ENCODE measurements around the gene DEFB129.

DEFB129 gene

DNA sequence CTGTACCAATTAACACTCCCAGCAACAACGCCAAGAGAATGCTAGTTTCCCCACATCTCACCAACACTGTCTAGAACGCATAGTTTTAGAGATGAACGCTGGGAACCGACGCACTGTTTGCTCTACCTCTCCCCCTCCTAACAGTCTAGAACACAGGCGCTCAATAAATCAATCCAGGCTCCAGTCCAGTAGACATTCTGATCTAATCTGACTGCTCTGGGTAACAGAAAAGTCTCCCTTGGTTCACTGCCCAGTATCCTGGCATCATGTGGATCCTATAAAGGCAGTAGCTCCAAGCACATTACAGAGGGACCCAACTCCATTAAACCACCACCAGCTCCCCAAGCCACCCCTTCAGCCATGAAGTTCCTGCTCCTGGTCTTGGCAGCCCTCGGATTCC lies 30.4 kb downstream of the DEFB129 start, which contains the start of gene DEFB132:
TSS of gene DEFB132 (plus strand) at position 306 of the 400 bp plus-strand sequence. CDS start at position 361, 55 bp downstream.
- DNase-seq: no peak

DNA sequence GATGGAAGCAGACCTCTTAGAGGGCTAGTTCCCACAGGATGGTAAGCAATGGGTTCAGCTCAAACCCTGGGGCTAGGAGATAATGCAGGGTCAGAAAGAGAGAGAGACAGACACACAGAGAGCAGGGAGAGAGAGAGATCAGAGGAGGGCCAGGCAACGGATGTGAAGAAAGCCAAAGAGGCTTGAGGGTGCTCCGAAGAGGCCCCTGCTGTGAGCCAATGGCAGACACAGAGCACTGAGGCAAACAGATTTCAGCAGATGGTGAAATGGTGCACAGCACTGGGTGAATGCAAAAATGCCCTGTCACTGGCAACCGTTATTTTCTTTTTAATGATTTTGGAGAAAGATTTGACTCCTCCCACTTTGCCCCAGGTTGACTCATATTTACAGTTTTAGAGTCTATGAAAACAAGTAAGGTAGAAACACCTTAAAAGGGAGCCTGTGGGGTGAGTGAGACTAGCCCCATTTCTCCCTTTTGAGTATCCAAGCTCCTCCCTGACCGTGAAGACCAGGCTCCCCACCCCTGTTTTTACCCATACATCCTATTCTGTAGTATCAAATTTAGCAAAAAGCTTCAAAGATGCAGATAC lies 31.3 kb downstream of the DEFB129 start:
- no peak for DNase-seq

DNA sequence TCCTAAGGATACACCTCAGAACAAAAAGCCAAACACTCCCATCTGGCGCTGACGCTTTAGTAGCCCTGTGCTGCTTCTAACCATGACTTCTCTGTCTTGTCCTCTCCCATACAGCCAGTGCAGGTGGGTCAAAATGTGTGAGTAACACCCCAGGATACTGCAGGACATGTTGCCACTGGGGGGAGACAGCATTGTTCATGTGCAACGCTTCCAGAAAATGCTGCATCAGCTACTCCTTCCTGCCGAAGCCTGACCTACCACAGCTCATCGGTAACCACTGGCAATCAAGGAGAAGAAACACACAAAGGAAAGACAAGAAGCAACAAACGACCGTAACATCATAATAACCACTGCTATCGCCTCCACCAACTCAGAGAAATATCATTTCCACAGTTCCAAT lies 31.9 kb downstream of the DEFB129 start:
- no peak for DNase-seq

DNA sequence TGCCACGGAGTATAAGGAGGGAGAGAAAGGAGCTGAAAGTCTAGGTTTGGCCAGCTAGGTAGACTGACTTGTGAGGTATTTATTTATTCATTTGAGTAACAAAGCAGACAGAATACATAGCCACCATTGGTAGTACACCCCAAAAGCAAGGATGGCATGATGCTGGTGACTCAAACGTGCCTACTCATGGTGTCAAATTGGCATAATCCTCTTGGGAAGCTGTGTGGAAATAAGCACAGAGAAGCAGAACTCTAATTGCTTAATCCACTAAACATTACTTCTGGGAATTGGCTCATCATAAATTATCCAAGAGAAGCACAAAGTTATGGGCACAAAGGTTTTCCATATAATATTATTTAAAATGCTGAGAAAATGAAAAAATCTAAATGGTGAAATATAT lies 32.9 kb downstream of the DEFB129 start:
- no peak for DNase-seq

DNA sequence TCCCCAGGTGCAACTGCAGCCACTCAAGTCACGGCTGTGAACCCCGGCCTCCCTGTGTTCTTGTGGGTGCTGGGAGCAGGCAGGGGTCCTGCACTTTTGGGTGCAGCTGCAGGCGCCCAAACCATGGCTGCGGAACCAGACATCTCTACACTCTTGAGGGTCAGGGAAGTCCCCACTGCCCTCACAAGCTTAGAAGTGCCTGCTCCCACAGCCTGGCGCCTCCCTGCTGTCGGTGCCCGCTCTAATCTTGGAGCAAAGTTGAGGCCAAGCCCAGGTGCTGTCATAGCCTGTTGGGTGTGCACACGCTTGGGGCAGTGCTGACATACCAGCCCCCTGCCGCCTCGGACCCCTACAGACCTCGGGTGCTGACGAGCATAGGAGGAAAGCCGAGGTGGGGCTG lies 36.6 kb downstream of the DEFB129 start:
- no peak for DNase-seq

DNA sequence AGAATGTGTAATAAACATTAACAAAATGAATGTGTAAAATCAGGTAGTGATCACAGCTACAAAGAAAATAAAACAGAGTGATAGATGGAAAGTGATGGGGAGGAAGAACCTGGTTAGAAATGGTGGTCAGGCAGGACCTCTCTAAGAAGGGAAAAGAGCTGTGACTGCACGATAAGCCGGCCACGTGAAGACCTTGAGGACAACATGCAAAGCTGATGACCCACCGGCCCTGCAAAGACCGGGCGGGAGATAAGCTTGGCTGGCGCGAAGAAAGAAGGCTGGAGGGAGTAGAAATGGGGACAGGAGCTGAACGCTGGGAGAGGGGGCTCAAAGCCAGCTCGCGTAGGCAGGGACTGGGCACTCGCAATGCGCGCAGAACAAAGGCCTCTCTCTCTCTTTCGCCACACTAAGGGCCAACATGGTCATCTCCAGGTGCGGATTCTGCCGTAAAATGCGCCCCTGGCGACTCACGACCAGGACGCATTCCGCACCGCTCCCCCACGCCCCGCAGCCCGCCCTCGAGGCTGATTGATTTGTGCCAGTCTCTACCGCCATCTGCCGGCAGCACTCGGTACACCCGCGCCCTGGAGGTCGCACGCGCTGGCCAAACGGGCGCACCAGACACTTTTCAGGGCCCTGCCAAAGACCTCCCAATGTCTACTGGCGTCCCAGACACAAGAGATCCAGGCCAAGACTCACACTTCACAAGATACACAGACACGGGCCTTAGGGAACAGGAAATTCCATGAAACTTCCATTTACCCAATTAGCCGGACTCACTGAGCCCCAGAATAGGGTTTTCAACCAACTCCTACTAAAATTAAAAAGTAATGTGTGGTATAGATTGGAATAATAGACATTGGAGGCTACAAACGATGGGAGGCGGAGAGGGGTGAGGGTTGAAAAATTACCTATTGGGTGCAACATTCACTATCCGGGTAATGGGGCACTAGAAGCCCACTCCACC lies 39.8 kb downstream of the DEFB129 start:
- DNase-seq: peak; percentile 90

DNA sequence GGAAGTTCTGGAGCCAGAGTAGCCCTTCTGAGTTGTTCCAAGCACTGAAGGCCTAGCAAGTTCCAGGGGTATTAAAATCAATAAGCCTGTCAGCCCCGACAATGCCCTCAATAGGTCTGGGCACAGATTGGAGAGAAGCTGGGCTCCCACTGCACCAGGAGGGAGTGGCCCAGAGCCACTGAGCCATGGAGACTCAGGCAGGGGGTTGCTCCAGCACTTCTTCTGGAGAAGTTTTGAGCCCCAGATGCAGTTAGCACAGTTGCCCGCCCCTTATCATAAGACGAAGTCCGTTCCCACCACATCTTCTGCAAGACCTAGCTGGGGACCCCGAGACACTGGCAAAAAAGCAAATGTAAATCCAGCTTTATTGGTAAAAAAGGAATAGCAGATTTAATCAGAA lies 43.5 kb downstream of the DEFB129 start:
- no peak for DNase-seq

DNA sequence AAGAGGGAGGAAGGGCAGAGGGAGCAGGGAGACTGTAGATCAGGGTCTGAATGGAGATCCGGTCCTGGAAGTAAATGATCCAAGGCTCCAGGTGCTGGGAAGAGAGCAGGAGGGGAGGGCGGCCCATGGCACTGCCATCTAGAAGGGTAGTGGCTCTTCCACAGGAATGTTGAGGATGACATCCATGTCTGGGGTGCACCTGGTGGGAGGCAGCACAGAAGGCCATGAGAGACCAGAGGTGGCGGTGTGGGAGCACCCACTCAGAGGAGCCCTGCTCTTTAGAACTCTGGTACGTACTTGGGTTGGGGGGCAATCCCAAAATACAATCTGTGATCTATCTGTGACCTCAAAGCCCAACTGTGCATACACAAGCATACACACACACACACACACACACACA lies 44.0 kb downstream of the DEFB129 start:
- DNase-seq: no peak

DNA sequence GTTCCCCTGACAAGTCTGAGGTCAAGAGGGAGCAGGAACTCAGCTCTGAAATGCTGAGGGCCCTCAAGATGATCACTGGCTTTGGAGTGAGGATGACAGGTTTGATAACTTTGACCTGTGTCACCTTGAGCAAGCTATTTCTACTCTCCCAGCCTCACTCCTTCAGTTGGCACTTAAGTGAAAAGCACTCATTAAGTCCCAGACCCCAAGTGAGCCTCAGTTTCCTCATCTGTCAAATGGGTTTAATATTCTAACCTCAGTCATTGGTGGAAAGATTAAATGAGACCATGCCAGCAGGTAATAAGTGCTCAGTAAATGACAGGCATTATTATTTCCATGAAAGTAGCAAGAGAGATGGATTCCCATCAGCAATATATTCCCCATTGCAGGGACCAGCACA lies 44.5 kb downstream of the DEFB129 start:
- no peak for DNase-seq

DNA sequence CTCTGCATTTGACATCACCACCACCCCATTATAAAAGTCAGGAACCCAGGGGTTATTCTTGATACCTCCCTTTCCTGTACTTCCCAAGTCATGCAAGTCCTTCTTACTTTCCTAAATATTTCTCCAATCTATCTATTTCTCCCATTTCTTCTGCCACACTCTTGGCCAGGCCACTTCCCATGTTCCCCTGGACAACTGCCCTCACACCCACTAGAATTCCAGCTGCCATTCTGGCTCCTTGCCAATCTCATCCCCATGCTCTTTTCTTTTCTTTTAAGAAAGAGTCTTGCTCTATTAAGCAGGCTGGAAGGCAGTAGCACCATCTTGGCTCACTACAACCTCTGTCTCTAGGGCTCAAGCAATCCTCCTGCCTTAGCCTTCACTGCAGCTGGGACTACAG lies 45.7 kb downstream of the DEFB129 start:
- no peak for DNase-seq

DNA sequence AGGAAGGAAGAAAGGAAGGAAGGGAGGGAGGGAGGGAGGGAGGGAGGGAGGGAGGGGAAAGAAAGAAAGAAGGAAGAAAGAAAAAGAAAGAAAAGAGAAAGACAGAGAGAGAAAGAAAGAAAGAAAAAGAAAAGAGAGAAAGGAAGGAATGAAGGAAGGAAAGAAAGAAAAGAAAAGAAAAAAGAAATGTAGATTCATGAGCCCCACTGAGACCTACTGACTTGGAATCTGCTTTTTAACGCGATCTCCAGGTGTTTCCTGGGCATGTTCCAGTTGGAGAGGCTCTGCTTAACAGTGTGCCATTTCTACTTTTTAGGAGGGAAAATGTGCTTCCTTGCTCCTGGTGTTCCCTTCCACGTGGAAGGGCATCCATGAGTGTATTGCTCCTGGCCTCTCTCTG lies 46.8 kb downstream of the DEFB129 start:
- DNase-seq: no peak

DNA sequence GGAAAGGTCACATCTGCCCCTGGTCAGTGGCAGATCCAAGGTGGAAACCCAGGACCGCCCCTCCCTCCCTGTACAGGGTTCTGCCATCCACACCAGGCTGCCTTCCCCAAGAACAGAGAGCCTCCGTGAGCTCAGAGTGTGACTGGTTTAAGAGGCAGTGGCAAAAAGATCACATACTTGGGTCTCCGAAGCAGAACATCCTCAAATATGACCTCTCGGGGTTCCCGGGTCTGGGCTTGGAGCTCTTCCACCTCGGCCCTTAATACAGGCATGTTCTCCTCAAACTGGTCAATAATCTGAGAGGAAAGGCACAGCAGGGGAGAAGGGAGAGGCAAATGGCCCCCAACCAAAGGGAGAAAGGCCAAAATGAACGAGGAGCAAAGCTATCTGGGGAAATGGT lies 48.7 kb downstream of the DEFB129 start:
- DNase-seq: no peak

DNA sequence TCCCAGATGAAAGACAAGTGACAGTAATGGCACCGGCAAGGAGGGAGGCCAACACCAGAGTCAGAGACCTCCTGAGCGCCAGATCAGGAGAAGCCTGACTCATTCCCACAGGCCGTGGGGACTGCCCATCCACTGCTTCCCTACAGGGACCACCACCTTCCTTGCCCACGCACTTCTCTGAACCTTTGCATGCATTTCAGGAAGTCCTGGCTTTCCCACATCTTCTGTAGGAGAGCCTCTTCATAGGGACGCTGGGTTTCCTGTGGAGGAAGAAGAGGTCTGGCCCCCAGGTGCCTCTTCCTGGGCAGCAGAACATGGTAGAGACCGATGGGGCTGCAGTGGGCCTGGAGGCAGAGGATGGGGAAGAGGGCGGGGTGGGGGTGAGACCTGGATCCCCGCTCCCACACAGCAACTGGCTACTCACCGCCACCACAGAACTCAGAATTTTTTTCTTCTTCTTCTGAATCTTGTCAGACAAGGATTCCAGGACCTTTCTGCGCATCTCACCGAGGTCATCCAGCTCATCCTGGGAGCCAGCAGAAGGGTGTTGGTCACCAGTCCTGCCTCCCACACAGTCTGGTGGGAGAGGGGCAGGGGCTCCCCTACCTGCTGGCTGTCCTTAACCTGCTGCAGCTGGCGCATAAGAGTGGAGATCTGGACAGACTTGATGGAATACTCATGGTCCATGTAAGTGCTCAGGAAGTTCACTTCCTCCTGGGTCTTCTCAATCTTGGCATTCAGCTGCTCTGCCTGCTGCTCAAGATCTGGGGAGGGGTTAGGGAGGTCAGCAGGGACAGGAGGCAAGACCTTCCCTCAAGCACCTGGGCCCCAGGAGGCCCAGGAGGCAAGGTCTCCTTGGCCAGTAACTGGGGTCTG lies 49.8 kb downstream of the DEFB129 start:
- no peak for DNase-seq

DNA sequence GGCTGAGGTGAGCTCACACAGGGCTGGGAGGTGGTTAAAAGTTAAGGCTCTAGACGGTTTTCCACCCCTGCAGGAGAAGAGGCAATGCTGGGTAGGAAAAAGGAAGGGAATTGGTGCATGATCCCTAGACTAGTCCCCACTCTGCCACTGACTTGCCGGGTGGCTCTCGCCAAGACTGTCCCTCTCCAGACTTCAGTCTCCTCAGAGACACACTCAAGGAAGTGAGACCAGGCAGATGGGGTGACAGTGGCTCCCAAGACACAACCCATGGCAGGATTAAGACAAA lies 50.4 kb downstream of the DEFB129 start:
- no peak for DNase-seq

DNA sequence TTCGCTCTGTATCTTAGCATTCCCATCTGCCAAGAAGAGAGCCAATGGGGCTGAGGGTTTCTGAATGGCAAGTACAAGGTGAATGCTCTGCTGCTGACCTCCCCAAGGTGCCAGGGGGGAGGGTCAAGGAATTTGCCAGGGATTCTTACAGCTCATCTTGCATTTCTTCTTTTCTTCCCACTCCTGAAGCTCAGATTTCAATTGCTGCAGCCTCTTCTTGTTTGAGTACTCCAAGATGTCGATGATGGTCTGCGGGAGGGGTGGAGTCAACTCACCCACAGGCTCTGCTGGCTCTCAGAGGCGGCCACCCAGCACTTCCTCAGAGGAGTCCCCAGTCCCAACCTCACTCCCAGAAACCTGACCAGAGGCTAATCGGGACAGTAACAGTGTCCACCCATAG lies 51.1 kb downstream of the DEFB129 start:
- DNase-seq: no peak

DNA sequence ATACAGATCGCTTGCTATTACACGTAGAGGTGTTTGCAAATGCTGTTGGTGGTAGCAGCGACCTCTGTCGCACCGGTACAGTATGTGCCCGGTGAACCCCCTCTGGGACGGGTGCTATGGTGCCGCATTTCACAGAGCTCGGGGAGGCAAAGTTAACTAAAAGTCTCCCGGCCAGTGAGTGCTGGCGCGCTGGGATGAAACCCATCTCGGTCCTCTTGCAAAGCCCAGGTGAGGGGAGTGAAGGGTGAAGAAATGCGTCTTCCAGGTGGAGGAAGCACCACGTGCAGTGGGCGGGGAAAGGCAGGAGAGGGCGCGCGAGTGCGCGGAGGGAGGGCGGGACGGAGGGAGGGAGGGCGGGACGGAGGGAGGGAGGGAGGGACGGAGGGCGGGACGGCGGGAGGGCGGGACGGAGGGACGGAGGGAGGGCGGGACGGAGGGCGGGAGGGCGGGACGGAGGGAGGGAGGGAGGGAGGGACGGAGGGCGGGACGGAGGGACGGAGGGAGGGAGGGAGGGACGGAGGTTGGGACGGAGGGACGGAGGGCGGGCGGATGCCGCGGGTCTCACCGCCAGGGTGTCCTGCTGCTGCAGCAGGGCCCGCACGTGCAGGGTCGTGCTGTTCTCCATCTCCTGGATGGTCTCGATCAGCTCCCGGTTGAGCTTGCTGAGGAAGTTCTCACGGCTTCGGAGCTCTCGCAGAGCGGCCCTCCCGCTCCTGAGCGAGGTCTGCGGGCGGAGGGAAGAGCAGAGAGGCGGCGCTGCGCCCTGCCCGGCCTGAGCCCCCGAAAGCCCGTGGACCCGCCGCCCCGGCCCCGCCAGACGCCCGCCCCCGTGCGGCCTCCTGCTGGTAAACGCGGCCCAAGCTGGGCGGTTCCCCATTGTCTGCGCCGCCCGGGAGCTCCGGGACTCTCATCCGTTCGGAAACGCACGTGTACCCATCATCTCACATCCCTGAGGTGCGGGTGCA lies 51.8 kb downstream of the DEFB129 start:
- DNase-seq: no peak
